HG03520 (cell line): ENCODE data around the gene KNCN.

Experiments
- ATAC-seq: cut with Tn5 transposase; IDR thresholded peaks from one replicate; pipeline ENCODE4 v1.9.1; 2021; ENCODE audit warnings: mild to moderate bottlenecking, moderate library complexity; ENCODE audit not compliant: unreplicated experiment

The KNCN gene

GRCh38 chr1:46526013-46526690 lies 25.3 kb downstream of the KNCN start:
- no peak for ATAC-seq

- no peak for ATAC-seq
These were observed 26.0 kb downstream of the KNCN start for GRCh38 chr1:46525253-46525983.

- no peak for ATAC-seq
These were observed 26.6 kb downstream of the KNCN start for GRCh38 chr1:46524843-46525242.

DNA sequence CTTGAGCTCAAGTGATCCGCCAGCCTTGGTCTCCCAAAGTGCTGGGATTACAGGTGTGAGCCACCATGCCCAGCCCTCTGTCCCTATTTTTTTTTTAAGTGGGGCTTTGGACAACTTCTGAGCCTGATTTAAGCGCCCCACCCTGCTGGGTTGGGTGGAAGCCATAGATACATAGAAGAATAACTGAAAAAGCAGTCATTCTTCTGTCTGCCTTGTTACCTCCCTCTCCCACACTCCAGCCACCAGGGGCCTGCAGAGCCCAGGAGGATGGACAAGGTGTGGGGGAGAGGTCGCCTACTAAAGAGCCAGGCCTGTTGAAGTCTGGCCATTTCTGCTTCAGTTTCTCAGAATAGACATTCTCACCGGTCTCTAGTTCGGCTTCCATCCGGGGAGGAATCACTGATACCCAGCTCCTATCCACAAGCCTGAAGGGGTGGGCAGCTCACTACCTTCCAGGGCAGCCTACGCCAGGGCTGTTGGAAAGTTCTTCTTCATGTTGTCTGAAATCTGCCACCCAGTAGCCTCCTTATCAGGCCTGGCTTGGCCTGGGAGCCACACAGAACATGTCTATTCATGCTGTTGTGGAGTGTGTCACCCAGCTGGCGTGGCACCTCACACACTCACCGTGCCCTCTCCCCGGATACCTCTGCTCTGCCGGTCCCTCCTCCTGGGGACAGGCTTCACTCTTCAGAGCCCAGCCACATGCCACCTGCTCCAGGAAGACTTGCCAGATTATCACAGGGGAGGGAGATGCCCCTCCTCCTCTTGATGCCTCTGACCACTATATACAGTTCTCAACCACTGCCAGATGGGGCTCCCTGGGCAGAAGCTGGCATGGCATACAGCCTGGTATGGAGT lies 27.7 kb downstream of the KNCN start:
- ATAC-seq: no peak

DNA sequence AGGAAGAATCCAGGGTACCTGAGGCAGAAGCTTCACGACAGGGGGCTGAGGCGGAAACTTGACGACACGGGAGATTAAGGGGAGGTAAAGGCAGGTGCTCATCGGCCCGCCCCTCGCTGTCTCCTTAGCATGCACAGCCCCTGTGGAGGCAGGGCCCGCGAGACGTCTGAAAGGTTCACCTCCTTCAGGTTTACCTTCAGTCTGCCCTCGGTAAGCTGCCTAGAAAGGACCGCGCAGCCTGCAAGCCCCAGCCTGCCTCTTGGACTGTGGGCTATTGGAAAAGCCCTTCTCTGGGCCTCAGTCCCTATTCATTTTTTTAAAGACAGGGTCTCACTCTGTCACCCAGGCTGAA lies 28.5 kb downstream of the KNCN start:
- ATAC-seq: no peak

GRCh38 chr1:46522184-46522968 lies 29.1 kb downstream of the KNCN start:
- ATAC-seq: peak; percentile 73

DNA sequence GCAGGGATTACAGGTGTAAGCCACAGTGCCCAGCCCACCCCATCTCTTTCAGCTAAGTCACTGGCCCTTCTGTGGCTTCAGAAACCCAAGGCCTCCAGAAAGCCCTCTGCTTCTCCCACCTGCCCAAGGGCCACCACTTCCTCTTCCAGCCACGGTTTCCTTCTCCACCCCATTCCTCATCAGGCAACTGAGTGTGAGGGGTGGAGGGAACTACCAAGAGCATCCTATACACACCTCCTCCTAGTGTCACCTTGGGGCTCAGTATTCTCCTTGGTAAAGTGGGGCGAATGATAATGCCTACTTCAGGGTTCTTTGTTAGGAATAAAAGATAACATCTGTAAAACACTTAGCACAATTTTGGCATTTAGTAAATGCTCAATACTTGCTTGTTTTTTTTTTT lies 30.0 kb downstream of the KNCN start:
- no peak for ATAC-seq

- ATAC-seq: no peak
These were observed 31.2 kb downstream of the KNCN start for GRCh38 chr1:46520063-46520911.

- no peak for ATAC-seq
These were observed 32.2 kb downstream of the KNCN start for GRCh38 chr1:46519209-46519608.

DNA sequence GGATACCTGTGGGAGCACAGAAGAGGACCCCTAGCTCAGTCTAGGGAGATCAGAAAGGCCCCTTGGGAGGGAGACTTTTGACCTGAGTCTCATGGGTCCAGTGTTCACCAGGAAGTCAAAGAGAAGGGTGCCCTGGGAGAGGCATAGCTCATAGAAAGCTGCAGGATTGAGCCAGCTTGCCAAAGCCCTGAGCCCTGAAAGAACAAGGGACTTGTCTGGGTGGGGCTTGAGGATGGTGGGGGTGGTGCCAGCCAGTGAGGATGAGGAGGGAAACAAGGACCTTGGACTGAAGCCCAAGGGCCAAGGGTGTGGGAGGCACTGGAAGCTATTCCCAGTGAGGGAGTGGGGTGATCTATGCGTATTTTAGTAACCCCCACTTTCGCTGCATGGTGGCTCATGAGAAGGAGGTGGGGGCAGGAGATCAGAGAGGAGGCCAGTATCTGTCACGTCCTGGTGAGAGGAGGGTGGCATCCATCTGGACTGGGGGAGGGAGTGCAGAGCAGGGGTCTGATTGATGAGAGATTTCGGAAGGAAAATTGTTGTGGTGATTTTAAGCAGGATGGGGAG lies 33.4 kb downstream of the KNCN start:
- ATAC-seq: no peak

GRCh38 chr1:46517010-46517600 lies 34.3 kb downstream of the KNCN start:
- no peak for ATAC-seq

GRCh38 chr1:46516200-46516950 lies 35.1 kb downstream of the KNCN start:
- ATAC-seq: no peak

DNA sequence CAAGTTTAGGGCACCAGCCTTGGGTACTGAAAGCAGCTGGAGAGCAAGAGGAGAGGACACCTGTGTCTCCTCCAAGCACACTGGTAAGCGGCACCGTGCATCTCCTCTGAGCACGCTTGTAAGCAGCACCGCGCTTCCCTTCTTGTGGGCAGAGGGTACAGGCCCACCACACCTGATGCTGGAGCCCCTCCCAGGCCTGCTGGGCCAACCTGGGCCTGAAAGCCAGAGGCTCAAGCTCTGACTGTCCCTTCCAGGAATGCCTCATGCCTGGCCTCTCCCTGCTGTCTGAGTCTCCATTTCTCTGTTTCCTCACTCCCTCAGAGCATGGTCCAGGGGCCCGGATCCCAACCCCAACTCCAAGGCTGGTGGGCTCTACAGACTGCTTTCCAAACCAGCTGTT lies 35.9 kb downstream of the KNCN start:
- ATAC-seq: no peak

GRCh38 chr1:46513536-46513935 lies 37.9 kb downstream of the KNCN start:
- ATAC-seq: no peak

GRCh38 chr1:46512792-46513190 lies 38.7 kb downstream of the KNCN start:
- ATAC-seq: no peak

DNA sequence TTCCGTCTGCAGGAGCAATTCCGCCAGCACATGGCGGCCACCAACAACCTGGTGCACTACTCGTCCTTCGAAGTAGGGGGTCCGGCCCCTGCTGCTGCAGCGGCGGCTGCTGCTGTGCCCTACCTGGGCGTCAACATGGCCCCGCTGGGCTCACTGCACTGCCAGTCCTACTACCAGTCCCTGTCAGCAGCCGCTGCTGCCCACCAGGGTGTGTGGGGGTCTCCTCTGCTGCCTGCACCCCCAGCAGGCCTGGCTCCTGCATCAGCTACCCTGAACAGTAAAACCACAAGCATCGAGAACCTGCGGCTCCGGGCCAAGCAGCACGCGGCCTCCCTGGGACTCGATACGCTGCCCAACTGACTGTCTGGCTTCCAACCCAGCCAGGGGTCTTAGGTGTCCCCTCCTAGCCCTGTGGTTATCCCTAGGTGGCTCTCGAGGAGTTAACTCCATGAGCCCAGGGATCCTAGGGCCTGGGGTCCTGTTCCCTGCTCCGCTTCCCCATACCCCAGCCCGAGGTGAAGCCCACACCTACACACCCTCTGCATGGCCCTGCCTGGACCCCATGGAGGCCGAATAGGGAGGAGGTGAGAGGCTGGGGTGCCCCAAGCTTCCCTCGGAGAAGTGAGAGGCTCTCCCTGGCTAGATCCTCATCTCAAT lies 39.2 kb downstream of the KNCN start:
- ATAC-seq: no peak

GRCh38 chr1:46510998-46511365 lies 40.5 kb downstream of the KNCN start:
- no peak for ATAC-seq

DNA sequence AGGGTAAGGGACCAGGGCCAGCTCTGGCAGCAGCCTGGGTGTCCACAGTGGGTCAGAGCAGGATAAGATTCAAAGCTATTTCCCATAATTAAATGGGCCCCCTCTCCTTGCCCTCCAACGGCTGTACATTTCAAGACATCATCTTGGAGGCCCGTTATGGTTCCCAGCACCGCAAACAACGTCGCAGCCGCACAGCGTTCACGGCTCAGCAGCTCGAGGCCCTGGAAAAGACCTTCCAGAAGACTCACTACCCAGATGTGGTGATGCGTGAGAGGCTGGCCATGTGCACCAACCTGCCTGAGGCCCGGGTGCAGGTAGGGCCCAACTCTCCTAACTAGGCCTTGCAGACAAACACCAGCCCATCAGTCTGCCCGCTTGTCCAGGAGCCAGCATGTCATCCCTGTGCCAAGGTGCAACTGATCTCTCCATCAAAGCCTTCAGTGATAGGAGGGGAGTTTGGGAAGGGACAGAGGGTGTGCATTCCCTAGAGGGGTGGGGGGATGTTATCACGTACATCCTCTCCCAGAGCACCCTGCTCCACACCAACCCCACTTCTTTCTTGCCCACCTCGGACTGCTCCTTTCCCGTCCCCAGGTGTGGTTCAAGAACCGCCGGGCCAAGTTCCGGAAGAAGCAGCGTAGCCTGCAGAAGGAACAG lies 41.0 kb downstream of the KNCN start:
- ATAC-seq: no peak
